GM18526 (cell line): Measurements from ENCODE around the gene SART3.

Experiments
- POLR2A ChIP-seq: IDR thresholded peaks from 3 replicates; pipeline ENCODE4 v1.6.1; 2011; ENCODE audit not compliant: insufficient read length; ENCODE audit errors: extremely low read depth

SART3 gene

GRCh38 chr12:108560752-108561719 lies at the start of gene SART3:
Gene SART3 (minus strand): TSS chr12:108561173. CDS start chr12:108561154, 19 bp downstream.
- TF ChIP-seq POLR2A, result peak; percentile 77

- no peak for TF ChIP-seq POLR2A
These were observed 49.4 kb upstream of the SART3 start for GRCh38 chr12:108610336-108610815.

DNA sequence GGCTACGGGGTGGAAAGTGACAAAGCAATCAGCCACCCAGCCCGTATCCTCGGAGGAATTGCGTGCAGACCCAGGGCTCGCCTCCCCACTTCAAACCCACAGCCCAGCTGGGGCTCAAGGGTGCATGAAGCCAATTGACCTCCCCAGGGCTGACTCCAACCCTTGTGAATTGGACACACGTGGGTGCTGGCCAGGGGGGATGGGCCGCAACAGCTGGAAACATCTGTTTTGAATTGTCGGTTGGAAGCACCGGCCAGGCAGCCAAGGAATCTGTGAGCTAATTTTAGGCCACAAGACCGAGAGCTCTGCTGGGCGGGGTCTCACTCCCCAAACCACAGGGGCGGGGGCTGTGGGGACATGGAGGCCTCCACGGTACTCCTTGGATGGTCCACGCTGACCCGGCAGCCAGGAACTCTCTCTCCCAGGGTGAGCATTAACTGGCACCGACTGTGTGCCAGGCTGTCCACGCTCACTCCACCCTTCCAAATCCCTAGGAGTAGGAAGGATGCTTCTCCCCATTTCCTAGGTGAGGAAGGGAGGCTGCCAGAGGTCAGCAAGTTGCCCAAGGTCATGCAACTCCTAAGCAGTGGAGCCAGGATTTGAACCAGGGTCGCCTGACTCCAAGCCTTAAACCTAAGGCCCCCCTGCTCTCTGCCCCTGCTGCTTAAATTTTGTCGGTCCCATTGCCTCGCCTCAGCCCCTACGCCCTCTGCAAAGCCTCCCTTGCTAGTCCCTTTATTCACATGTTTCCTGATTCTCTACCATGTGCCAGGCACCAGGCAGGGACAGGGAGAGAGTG lies 48.8 kb upstream of the SART3 start:
- TF ChIP-seq POLR2A, result no peak

DNA sequence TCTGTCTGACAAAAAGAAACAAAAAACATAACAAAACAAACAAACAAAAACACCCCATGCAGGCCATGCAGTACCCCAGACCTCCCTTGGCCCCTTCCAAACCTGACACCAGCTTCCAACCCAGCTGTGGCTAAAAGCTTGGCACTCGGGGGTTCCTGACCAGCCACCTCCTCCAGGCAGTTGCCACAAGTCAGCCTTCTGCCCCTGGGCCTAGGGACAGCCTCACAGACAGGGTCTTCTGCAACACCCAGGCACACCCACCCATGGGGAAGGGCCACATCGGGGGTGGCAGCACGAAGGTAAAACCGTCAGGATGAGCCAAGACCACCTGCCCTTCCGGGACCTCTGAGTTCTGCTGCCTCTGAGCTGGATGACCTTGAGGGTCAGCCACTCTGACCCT lies 47.6 kb upstream of the SART3 start:
- no peak for TF ChIP-seq POLR2A

DNA sequence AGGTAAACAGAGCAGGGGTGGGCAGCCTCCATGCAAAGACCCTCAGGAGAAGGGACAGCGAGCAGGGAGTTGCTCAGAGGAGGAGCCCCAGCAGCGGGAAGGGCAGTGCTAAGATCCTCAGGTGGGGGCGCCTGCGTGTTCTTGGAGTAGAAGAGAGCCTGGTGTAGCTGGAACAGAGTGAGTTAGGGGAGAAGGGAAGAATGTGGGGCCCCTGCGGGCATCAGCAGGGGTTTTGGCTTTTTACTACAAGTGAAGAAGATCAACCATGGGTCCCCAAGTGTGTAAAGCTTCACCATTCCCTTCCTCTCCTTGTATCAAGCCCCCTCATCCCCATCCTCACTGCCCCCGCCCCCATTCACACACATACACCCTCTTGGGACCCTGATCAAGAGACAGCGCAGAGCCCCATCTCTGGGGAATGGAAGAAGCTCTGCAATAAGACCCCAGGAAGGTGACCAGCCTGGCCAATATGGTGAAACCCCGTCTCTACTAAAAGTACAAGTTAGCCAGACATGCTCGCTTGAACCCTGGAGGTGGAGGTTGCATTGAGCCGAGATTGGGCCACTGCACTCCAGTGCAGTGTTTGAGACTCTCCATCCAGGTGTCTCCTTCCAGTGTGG lies 47.1 kb upstream of the SART3 start:
- TF ChIP-seq POLR2A, result no peak

- TF ChIP-seq POLR2A, result no peak
These were observed 45.5 kb upstream of the SART3 start for GRCh38 chr12:108606492-108606891.

DNA sequence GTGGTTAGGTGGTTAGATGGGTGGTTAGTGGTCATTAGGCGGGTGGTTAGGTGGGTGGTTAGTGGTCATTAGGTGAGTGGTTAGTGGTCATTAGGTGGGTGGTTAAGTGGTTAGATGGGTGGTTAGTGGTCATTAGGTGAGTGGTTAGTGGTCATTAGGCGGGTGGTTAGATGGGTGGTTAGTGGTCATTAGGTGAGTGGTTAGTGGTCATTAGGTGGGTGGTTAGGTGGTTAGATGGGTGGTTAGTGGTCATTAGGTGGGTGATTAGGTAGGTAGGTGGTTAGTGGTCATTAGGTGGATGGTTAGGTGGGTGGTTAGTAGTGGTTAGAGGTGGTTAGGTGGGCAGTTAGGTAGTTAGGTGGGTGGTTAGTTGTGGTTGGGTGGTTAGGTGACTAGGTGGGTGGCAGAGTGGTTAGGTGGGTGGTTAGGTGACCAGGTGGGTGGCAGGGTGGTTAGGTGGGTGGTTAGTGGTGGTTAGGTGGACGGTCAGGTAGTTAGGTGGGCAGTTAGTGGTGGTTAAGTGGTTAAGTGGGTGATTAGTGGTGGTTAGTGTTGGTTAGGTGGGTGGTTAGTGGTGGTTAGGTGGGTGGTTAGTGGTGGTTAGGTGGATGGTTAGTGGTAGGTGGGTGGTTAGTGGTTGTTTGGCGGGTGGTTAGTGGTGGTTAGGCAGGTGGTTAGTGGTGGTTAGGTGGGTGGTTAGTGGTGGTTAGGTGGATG lies 44.9 kb upstream of the SART3 start:
- no peak for TF ChIP-seq POLR2A

DNA sequence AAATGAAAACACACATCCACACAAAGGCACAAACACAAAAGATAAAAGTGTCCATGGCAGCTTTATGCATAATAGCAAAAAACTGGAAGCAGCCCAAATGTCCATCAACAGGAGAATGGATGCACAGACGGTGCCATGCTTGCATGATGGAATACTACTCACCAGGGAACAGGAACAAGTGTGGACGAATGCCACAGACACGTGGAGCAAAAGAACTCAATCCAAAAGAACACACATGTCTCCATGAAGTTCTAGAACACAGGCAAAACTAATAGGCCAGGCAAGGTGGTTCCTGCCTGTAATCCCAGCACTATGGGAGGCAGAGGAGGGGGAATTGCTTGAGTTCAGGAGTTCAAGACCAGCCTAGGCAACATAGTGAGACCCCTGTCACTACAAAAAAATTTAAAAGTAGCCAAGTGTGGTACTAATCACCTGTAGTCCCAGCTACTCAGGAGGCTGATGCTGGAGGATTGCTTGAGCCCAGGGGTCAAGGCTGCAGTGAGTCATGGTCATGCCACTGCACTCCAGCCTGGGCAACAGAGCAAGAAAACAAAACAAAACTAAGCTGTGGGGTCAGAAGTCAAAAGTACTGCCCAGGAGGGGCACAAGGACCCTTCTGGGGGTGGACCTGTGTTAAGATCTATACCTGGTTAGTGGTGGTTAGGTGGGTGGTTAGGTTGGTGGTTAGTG lies 44.2 kb upstream of the SART3 start:
- no peak for TF ChIP-seq POLR2A

- no peak for TF ChIP-seq POLR2A
These were observed 43.4 kb upstream of the SART3 start for GRCh38 chr12:108604208-108604941.

DNA sequence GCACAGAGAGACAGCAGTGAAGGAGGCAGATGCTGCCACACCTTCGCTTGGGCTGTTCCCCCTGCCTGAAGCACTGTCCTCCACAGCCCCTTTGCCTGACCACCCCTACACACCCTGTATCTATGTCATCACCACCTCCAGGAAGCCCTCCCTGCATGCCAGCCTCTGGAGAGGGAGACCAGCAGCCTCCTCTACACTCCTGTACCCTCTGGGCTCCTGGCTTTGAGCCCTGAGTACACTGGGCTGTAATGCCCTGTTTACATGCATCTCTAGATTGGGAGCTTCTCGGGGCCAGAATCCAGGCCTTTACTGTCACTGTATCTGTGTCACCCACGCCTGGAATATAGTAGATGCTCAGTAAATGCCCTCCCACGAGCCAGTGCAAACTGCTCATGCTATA lies 42.8 kb upstream of the SART3 start:
- TF ChIP-seq POLR2A, result no peak

- TF ChIP-seq POLR2A, result no peak
These were observed 42.2 kb upstream of the SART3 start for GRCh38 chr12:108602976-108603704.

DNA sequence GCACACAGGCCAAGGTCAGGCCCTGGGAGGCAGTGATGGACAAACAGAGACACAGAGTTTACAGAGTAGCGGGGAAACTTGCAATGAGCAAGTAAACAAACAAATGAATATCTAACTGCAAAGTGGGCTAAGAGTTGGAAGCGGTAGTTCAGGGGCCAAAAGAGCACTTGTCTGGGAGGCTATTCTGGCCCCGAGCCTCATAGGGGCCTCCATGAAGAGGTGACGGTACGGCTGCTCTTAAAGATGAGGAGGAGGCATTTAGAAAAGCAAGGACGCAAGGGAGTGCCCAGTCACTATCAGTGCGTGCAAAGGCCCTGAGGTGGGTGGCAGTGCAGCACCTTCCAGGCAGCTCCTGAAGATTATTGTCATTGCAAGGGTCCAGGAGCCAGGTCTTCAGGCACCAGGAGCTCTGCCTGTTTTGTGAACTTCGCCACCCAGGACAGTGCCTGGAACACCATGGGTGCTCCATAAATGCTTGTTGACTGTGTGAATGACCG lies 41.3 kb upstream of the SART3 start:
- no peak for TF ChIP-seq POLR2A

GRCh38 chr12:108600702-108601007 lies 39.7 kb upstream of the SART3 start:
- no peak for TF ChIP-seq POLR2A
